Endothelial cell (in vitro differentiated cells): ENCODE data around the gene LOXL1. TPM values are rescaled to one million over a fixed set of nuclear protein-coding genes. Genes with fewer than 3 reads are reported as not detected.

Experiments
- DNase-seq: peaks from one replicate; pipeline ENCODE4 v3.0.0; 2021; ENCODE audit warnings: low spot score
- H3K27ac Mint-ChIP-seq: one replicate; pipeline ENCODE4 v1.8.0; 2021; ENCODE audit warnings: mixed read lengths, inconsistent platforms; ENCODE audit not compliant: unreplicated experiment
- H3K27me3 Mint-ChIP-seq: one replicate; pipeline ENCODE4 v1.8.0; 2021; ENCODE audit warnings: mild to moderate bottlenecking, moderate library complexity, mixed read lengths, inconsistent platforms; ENCODE audit not compliant: unreplicated experiment
- H3K36me3 Mint-ChIP-seq: one replicate; pipeline ENCODE4 v1.8.0; 2021; ENCODE audit warnings: mild to moderate bottlenecking, low read depth, mixed read lengths, inconsistent platforms; ENCODE audit not compliant: unreplicated experiment
- H3K4me1 Mint-ChIP-seq: one replicate; pipeline ENCODE4 v1.8.0; 2021; ENCODE audit warnings: mild to moderate bottlenecking, mixed read lengths, inconsistent platforms; ENCODE audit not compliant: unreplicated experiment
- H3K4me3 Mint-ChIP-seq: one replicate; pipeline ENCODE4 v1.8.0; 2021; ENCODE audit warnings: mild to moderate bottlenecking, mixed read lengths, inconsistent platforms; ENCODE audit not compliant: unreplicated experiment
- H3K9me3 Mint-ChIP-seq: one replicate; pipeline ENCODE4 v1.8.0; 2021; ENCODE audit warnings: mixed read lengths, inconsistent platforms; ENCODE audit not compliant: unreplicated experiment
- CTCF ChIP-seq: fragments of 200-600 bp; sonication (generic); IDR thresholded peaks from one replicate; pipeline ENCODE4 v1.5.0; 2021; ENCODE audit warnings: antibody characterized with exemption; ENCODE audit not compliant: unreplicated experiment
- total RNA-seq: library from RNA; stranded (reverse); fragmentation: NEBNext Ultra II Directional; extraction: Animal tissue kit (Norgen Biotek cat#: 25700); gene quantifications from one replicate; pipeline ENCODE4 v1.2.1, GENCODE V29; 2021; ENCODE audit not compliant: unreplicated experiment

Gene LOXL1
- total RNA-seq, 1 donor from 2014 or later: 156 TPM

GRCh38 chr15:73990250-73991005 lies 64.2 kb downstream of the LOXL1 start:
- Mint-ChIP-seq H3K4me1 (peaks cover 48% of the 10 kb centered on the region), H3K27ac (no peak overlapping the region), H3K9me3 (no peaks in the 10 kb centered on the region), H3K36me3 (peaks cover 3% of the 10 kb centered on the region), H3K27me3 (peaks cover 18% of the 10 kb centered on the region), H3K4me3 (no peak overlapping the region)
- DNase-seq: no peak
- TF ChIP-seq CTCF: no peak

GRCh38 chr15:73991260-73991659 lies 65.0 kb downstream of the LOXL1 start:
- peak overlapping the region; percentile 88 for H3K4me3 Mint-ChIP-seq
- H3K27me3 Mint-ChIP-seq: peaks cover 18% of the 10 kb centered on the region
- H3K27ac Mint-ChIP-seq: no peak overlapping the region
- no peaks in the 10 kb centered on the region for H3K36me3 Mint-ChIP-seq
- H3K4me1 Mint-ChIP-seq: peaks cover 49% of the 10 kb centered on the region
- DNase-seq: no peak
- TF ChIP-seq CTCF: no peak
- no peaks in the 10 kb centered on the region for H3K9me3 Mint-ChIP-seq

DNA sequence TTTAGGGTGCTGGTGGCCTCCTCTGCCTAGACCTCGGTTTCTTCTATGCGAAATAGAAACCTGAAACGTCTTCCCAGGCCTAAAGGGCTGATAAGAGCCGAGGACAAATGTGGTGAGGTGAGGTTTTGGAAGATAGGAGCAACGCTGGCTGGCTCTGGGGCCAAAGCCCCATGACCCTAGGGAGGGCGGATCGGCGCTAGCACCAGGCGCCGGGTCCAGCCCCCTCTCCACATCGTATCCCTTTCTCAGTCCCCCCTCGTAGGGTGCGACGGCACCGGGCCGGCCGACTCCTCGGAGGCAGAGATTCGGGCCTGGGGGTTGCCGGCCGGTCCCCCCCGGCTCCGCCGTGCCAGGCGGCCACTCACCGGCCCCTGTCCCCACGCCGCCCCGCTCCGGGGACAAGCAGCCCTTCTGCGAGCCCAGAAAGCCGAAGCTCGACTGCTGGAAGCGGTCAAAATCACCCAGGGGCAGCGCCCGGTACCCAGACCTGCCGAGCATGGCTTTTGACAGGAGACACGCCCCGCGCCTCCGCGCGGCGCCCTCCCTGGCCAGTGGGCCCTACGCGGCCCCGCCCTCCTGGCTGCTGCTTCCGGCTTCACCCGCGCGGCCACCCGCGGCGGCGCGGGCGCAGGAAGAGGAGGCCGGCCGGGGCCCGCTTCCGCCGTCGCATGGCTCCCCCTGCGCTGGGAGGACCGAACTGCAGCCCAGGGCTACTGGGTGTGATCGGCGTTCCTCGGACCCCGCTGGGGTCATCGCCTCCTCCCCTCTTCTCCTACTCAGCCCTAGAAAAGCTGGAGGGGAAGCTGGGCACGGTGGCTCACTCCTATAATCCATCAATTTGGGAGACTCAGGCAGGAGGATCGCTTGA lies 65.7 kb downstream of the LOXL1 start, which contains the start of gene STOML1:
STOML1 (minus strand) TSS at position 570 of the 868 bp plus-strand sequence; CDS start at position 498, 72 bp downstream.
- peak within 1 kb of the TSS; percentile 88 for H3K4me3 Mint-ChIP-seq
- TF ChIP-seq CTCF: peak; percentile 81
- H3K9me3 Mint-ChIP-seq: no peaks in the 10 kb centered on the region
- no peak within 1 kb of the TSS for H3K27ac Mint-ChIP-seq
- peaks cover 14% of the 10 kb centered on the region for H3K27me3 Mint-ChIP-seq
- no peaks in the 10 kb centered on the region for H3K36me3 Mint-ChIP-seq
- H3K4me1 Mint-ChIP-seq: peaks cover 48% of the 10 kb centered on the region
- DNase-seq: peak; percentile 97

DNA sequence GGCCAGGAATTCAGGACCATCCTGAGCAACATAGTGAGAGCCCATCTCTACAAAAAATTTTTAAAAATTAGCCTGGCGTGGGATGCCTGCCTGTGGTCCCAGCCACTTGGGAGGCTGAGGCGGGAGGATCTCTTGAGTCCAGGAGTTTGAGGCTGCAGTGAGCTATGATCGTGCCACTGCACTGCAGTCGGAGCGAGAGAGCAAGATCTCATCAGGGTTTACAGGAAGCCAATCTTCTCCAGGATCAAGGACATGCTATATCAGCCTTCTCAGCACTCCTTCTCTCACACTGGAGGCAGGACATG lies 66.3 kb downstream of the LOXL1 start:
- H3K36me3 Mint-ChIP-seq: peaks cover 2% of the 10 kb centered on the region
- DNase-seq: no peak
- no peaks in the 10 kb centered on the region for H3K9me3 Mint-ChIP-seq
- no peak overlapping the region for H3K27ac Mint-ChIP-seq
- TF ChIP-seq CTCF: peak; percentile 29
- H3K27me3 Mint-ChIP-seq: peaks cover 13% of the 10 kb centered on the region
- peak overlapping the region; percentile 83 for H3K4me3 Mint-ChIP-seq
- H3K4me1 Mint-ChIP-seq: peaks cover 48% of the 10 kb centered on the region
